Activated CD8-positive, alpha-beta memory T cell treated with anti-CD3 and anti-CD28 coated beads for 4 hours (primary cell): ENCODE data around the gene CHORDC1.
"Not testable (repeated sequence)": the region's sequence is repeated elsewhere in the genome, so short reads cannot be mapped to it uniquely, and the experiment has no call there.

Experiments
- DNase-seq, 2 donors: peaks; one replicate each; pipeline ENCODE4 v3.0.0-alpha.2; 2020; ENCODE audit warnings: low read depth in 2 of 2

Gene CHORDC1

DNA sequence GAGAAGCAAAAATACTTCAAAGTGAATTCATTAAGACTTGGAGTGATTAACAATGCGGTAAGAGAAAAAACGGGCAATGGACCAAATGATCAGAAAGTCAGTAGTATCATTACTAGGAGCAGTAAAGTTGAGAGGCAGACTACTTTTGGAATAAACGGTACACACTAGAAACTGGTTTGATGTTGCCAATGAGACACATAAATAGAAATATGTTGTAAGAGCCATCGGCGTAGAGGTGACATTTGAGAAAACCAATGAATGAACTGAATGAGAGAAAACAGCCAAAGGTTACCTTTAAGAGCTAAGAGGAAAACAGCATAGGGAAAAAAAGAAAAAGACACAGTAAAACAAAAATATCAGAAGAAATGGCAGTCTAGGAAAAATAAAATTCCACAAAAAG, 6.2 kb downstream of the CHORDC1 start:
- DNase-seq, result no peak

DNA sequence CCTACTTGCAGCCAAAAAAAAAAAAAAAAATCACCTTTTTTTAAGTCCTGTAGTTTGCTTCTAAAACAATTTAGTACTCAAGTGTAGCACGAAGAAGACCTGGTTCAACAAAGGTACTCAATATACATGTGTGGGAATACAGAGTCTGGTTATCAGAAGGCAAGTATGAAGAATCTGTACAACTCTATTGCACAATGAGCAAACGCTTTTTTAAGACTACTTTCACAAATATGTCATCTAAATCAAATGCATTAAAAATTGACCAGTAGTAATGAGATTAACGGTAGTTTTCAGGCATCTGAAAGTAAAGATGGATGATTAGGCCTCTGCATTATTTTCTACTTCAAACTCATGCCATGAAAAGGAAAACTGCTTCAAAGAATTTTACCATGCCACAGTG, 9.5 kb downstream of the CHORDC1 start:
- DNase-seq, result no peak

DNA sequence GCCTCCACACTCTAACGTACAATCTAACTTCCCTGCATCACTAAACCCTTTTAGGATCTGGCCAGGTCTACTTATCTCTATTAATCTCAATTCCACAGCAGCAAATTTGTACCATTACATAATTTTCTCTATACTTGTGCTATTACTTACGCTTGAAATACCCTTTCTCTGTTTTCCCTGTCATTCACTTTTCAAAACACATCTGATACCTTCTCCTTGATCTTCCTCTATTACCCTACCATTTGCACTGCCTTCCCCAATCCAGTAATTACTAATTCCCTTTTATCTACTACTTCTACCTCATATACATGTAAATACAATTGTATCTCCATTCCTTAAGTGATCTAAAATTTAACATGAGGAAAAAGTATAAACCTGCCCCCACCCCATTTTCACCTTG, 14.0 kb downstream of the CHORDC1 start:
- DNase-seq, result no peak

DNA sequence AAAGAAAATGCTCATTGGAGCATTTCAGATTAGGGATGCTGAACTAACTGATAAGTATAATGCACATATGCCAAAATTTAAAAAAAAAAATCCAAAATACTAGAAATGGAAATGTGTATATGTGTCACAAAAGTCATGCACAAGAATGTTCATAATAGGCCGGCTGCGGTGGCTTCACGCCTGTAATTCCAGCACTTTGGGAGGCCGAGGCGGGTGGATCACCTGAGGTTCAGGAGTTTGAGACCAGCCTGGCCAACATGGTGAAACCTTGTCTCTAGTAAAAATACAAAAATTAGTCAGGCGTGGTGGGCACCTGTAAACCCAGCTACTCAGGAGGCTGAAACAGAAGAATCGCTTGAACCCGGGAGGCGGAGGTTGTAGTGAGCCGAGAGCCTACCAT, 14.9 kb downstream of the CHORDC1 start:
- not testable (repeated sequence) for DNase-seq

DNA sequence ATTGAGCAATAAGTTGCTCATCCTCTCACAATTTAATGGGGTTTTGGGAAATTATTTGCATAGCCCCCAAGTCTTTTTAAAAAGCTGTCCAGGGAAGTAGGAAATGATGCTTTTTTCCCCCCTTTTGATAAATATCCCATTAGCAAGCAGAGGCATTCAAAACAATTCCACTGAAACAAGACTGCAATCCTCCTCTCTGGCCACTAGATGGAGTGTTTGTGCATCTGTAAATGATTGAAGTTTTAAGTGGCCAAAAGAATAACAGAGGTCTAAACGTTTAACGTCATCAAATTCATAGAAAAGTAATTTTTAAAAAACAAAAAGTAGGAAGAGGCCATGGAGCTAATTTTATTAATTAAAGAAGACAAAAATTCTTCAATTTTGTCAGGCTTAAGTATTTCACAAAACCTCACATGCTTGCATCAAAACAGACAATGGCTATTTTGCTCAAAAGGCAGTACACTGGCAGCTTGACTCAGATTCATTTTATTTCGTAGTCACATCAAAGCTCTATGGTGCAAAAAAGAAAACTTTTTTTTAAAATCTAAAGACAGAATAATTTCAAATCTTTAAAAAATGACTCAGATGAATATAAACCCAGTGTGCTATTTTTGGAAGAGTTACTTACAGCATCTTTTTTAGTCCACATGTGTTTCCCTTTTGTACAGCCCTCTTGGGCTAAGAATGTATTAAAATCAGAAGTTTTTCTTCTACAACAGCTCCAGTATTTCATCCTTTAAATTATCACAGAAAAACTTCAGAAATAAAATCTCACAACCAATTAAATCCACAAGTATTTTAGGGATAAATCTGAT, 17.8 kb downstream of the CHORDC1 start:
- DNase-seq, result no peak

DNA sequence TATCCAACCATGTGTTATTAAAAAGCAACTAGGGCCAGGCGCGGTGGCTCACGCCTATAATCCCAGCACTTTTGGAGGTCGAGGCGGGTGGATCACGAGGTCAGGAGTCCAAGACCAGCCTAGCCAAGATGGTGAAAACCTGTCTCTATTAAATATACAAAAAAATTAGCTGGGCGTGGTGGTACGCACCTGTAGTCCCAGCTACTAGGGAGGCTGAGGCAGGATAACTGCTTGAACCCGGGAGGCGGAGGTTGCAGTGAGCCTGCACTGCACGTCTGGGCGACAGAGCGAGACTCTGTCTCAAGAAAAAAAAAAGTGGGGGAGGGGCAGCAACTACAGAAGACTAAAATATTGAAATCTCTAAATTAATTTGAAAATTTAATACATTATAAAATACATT, 18.4 kb downstream of the CHORDC1 start:
- DNase-seq, result no peak

DNA sequence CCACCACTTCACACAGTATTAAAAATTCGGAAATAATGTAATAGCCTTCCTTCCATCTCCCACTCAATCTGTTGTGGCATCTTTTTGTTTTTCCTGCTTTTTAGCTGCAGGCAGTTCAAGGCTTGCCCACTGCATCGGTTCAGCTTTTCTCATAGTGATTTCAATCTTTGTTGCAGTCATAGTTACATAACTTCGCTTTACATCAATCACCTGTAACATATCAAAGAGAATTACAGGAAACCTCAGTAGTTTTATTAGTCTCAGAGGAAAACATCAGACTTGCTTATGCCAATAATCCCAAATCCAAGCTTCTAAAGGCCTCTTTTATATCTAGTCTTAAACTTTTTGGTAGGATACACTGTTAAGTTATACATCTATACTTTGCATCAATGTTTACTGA, 20.5 kb downstream of the CHORDC1 start:
- DNase-seq, result no peak

DNA sequence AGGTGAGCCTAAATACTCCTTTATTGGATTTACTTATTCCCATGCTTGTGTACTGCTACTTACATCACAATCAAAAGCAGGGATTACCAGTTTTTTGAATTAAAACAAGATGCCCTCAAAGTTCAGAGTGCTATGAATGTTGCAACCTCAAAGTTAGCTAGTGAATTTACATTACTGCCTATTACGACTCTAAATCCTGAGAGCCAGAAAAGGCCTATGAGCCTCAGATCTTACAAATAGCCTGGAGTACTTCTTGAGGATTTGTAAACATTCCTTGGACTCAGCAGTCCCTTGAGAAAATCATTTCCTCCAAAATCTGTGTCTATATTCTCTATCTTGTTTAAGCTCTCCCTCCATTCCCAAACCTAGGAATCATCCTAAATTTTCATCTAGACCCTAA, 25.5 kb downstream of the CHORDC1 start:
- no peak for DNase-seq

DNA sequence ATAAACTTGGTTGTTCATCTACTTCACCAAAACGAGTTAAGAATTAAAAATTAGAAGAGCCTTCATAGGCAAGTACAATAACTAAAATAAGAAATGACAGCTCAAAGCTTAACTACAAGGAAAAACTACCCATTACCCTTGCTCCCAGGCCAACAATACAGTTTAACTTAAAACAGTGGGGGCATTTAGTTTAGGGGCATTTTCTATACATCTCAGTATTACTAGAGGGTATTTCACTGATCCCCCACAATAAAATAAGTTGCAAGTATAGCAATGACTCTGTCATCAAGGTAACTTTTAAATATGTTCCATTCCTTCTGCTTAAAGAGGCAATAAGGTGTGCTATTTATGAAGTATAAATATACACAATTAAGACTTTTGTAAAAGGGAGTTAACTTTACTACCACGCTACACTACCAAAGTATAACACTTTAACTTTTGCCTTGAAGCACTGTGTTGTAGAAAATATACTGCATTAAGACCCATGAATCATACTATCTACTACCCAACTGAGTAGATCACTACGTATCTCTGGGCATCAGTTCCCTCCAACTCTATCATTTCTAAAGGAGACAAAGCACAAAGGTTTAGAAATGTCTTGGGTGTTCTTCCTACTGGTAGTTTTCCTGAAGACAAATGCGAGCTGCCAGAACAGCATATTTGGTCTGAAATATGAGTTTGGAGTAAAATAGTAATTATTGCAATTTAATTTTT, 29.8 kb downstream of the CHORDC1 start:
- DNase-seq, result no peak

DNA sequence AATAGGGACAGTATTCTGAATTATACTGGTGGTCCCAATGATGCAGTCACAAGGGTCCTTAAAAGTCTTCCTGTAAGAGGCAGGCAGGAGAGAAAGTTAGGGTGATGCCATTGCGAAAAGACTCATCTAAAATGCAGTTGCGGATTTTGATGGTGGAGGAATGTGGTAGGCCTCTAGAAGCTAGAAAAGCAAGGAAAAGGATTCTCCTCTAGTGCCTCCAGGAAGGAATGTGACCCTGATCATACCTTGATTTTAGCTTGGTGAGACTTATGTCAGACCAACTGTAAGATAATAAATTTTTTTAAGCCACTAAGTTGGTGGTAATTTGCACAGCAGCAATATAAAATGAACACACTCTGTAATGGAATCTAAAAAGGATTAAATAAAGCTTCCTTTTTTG, 33.8 kb downstream of the CHORDC1 start:
- DNase-seq, result no peak

DNA sequence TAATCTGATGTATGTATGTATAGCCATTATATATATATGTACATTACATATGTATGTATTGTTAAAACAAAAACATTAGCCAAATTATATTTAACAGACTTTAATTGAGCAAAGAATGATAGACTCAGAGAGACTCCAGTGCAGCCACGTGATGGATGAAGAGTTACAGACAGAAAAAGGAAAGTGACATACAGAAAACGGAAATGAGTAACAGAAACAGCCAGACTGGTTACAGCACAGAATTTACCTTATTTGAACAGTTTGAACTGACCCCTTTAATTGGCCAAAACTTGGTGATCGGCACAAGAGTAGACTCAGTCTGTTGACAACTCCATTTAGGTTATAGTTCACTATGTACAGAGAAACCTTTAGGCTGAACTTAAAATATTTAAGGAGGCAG, 35.0 kb downstream of the CHORDC1 start:
- DNase-seq, result no peak

DNA sequence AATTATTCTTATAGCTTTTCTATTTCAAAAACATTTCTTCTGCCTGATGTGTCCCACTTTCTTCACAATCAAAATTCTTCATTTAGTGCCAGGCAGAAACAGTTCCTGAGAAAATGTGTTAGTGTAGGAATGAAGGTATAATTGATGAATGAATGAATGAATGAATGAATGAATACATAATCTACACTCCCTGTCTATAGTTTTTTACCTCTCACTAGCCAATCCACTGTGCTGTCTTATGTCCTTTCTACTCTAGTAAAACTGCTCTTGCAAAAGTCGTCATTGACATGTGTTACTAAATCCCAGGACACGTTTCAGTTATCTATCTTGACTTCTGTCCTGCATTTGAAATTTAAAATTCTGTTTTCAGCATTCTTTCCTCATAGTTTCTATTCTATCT, 42.9 kb downstream of the CHORDC1 start:
- DNase-seq, result no peak

DNA sequence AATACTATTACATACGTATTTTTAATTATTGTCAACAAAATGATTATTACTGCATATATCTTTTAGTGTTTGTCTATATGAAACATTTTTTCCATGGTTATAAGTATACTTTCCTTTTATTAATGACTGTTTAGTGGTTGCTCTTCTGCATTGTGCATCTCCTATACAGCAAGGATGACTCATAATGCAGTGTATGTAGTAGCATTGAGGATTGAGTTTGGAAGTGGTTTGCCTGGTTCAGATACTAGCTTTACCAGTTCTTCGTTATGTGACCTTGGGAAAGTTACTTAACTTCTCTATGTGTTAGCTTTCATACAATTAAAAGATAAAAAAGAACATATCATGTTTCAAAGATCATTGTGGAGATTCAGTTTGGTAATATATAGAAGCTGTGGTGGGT, 44.1 kb downstream of the CHORDC1 start:
- no peak for DNase-seq

DNA sequence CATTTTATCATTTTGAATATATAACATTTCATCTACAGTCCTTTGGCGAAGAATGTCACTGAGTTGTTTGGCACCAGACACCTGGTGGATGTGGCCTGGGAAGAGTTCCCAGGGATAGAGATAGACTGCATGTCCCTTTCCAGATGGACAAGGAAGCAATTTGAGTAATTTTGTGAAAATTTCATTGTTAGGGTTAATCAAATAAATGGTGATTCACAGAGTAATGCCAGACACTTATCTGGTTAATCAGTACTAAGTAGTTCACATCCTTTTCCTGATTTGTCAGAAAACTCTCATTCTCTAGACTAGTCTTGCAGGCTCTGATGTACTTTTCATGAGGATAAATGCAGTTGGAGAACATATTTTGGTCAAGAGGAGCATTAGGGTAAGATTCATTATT, 46.8 kb downstream of the CHORDC1 start:
- DNase-seq, result no peak

DNA sequence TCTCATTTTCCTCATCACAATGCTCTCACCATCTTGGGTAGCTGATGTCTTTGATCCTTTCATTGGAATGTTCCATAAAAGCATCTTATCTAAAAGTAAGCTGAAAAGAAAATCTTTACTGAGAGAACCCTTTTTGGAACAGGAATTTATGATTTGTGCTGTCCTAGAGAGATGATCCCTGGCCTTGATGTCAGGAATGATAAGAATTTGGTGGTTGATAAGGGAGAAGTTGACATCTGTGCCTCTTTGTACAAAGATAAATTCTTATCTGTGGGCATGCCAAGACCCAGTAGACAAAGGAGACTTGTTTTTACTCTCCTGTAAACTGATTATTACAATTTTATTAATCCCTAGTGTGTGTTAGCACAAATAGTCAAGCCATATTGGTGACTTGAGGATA, 51.5 kb downstream of the CHORDC1 start:
- DNase-seq, result no peak

DNA sequence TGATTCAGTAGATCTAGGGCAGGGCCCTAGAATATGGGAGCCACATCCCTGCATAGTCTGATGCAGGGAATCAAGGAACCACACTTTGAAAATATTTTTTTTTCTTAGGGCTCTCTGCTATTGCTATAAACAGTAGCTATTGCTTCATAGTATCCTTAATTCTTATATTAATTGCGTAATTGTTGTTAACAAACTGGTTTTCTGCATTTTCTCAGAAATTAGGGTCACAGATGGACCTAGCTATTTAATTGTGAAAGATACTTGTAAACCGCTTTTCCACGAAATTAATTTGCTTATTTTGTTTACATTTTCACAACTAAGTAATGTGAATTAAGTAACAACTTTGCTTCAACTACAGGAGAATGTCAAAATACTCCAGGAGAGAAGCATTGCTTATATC, 54.3 kb downstream of the CHORDC1 start:
- no peak for DNase-seq

DNA sequence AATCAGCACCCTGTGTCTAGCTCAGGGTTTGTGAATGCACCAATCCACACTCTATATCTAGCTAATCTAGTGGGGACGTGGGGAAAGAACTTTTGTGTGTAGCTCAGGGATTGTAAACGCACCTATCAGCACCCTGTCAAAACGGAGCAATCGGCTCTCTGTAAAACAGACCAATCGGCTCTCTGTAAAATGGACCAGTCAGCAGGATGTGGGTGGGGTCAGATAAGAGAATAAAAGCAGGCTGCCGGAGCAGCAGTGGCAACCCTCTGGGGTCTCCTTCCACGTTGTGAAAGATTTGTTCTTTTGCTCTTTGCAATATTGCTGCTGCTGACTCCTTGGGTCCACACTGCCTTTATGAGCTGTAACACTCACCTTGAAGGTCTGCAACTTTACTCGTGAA, 55.1 kb downstream of the CHORDC1 start:
- DNase-seq, result not testable (repeated sequence)

DNA sequence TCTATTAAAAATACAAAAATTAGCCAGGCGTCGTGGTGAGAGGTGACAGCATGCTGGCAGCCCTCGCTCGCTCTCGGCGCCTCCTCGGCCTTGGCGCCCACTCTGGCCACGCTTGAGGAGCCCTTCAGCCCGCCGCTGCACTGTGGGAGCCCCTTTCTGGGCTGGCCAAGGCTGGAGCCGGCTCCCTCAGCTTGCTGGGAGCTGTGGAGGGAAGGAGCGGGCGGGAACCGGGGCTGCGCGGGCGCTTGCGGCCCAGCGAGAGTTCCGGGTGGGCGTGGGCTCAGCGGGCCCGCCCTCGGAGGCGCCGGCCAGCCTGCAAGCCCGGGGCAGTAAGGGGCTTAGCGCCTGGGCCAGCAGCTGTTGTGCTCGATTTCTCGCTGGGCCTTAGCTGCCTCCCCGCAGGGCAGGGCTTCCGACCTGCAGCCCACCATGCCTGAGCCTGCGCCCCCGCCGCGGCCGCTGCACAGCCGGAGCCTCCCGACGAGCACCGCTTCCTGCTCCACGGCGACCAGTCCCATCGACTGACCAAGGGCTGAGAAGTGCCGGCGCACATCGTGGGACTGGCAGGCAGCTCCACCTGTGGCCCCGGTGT, 55.8 kb downstream of the CHORDC1 start:
- DNase-seq, result not testable (repeated sequence)
